PC-9 (cell line): ENCODE data around the gene SH3PXD2A. TPM values are rescaled to one million over a fixed set of nuclear protein-coding genes. Genes with fewer than 3 reads are reported as not detected.

Experiments used
- BruUV-seq: library from RNA; stranded (reverse); fragments of 400-500 nt; replicated peaks from 2 replicates; lab custom pipeline; 2021; lab: Mats Ljungman, UMichigan
- CTCF ChIA-PET: fragments of 300-600 bp; sonication (Branson Sonifier 250); formaldehyde crosslinking; loops from one replicate; lab custom pipeline; 2022; ENCODE audit warnings: antibody characterized with exemption; lab: Charles Lee
- POLR2A ChIA-PET: fragments of 300-600 bp; sonication (Branson Sonifier 250); formaldehyde crosslinking; loops from one replicate; lab custom pipeline; 2022; ENCODE audit warnings: antibody characterized with exemption; ENCODE audit not compliant: unreplicated experiment; lab: Charles Lee
- DNase-seq, 2 experiments: peaks; one replicate each; pipeline versions ENCODE4 v3.0.0 to v3.0.0-alpha.2; 2015 to 2022; ENCODE audit warnings: mixed read lengths in 1 of 2
- H2AFZ ChIP-seq: fragments of 200-600 bp; sonication (generic); 2 replicates; pipeline ENCODE4 v1.8.1; 2017; ENCODE audit warnings: antibody characterized with exemption
- H3F3A ChIP-seq: fragments of 200-600 bp; sonication (generic); 2 replicates; pipeline ENCODE4 v1.8.1; 2017; ENCODE audit warnings: antibody characterized with exemption, mild to moderate bottlenecking, low read depth; ENCODE audit not compliant: insufficient read depth
- H3K27ac ChIP-seq: fragments of 200-600 bp; sonication (generic); 2 replicates; pipeline ENCODE4 v1.6.1; 2016; ENCODE audit warnings: mixed run types
- H3K27me3 ChIP-seq: fragments of 200-600 bp; sonication (generic); 2 replicates; pipeline ENCODE4 v1.6.1; 2016; ENCODE audit warnings: low read depth, mixed run types; ENCODE audit not compliant: insufficient read depth
- H3K36me3 ChIP-seq: fragments of 200-600 bp; sonication (generic); 2 replicates; pipeline ENCODE4 v1.6.1; 2016; ENCODE audit warnings: low read depth, mixed run types
- H3K4me1 ChIP-seq: fragments of 200-600 bp; sonication (generic); replicated peaks from 2 replicates; pipeline ENCODE4 v1.6.1; 2016; ENCODE audit warnings: mixed run types; ENCODE audit not compliant: insufficient read depth
- H3K4me2 ChIP-seq: fragments of 200-600 bp; sonication (generic); 2 replicates; pipeline ENCODE4 v1.6.1; 2017; ENCODE audit warnings: mixed run types
- H3K4me3 ChIP-seq: fragments of 200-600 bp; sonication (generic); 2 replicates; pipeline ENCODE4 v1.6.1; 2016; ENCODE audit warnings: mixed run types
- H3K79me2 ChIP-seq: fragments of 200-600 bp; sonication (generic); 2 replicates; pipeline ENCODE4 v1.6.1; 2017; ENCODE audit warnings: low read depth, mixed run types
- H3K9me2 ChIP-seq: fragments of 200-600 bp; sonication (generic); 2 replicates; pipeline ENCODE4 v1.8.1; 2017; ENCODE audit warnings: mild to moderate bottlenecking; ENCODE audit not compliant: insufficient read depth
- H3K9me3 ChIP-seq: fragments of 200-600 bp; sonication (generic); 2 replicates; pipeline ENCODE4 v1.8.1; 2016; ENCODE audit warnings: low read depth; ENCODE audit not compliant: insufficient read depth
- H4K20me1 ChIP-seq: fragments of 200-600 bp; sonication (generic); 2 replicates; pipeline ENCODE4 v1.8.1; 2017; ENCODE audit not compliant: insufficient read depth
- EZH2 ChIP-seq: fragments of 200-600 bp; sonication (generic); IDR thresholded peaks from 2 replicates; pipeline ENCODE4 v1.8.0; 2017; ENCODE audit warnings: antibody characterized with exemption, low read depth
- intact Hi-C: fragments of 100-400 bp; cut with micrococcal nuclease; formaldehyde crosslinking; loops from one replicate; pipeline ENCODE4 v1.10.0; 2022; ENCODE audit not compliant: unreplicated experiment
- total RNA-seq: library from RNA; stranded (reverse); gene quantifications from 2 replicates; pipeline ENCODE4 v1.2.3, GENCODE V29; 2021
- TF ChIP-seq, protein P1 (sequence below): fragments of 200-600 bp; sonication (generic); conservative IDR thresholded peaks from 2 replicates; pipeline ENCODE4 v1.6.1; 2017; ENCODE audit warnings: mixed run types, antibody characterized with exemption, mild to moderate bottlenecking, moderate library complexity

Gene SH3PXD2A
- total RNA-seq, 1 experiment from 2014 or later, result 12.5 TPM

DNA sequence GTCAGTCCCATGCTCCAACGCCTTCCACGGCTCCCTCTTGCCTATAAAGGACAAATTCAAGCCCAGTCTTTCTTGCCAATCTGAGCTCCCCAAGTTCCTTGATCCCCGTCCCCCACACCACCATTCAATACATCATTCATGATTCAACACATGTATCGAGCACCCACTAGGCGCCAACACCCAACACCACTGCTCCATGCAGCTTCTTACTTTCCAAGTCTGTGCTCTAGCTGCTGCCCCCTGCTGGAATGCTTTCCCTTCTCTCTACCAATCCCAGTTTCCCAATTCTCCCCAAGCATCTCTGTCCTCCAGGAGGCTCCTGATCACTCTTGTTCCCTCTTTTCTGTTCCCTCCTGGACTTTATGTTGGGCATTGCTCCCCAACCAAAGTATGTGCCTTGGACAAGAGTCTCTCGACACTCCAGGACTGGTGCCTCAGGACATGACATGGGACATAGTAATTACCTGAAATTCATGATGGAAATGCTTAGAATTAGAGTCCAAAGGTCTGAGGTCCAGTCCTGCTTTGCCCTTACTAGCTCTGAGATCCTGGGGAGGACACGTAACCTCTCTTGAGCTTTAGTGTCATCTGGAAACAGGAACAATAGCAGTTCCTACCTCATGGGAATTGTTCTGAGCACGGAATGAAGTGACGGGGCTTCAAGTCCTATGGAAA lies 189.2 kb downstream of the SH3PXD2A start:
- intact Hi-C loops, result no loop called here
- Histone ChIP-seq H3K4me3 (no peak overlapping the region), H3K4me1 (no peaks in the 10 kb centered on the region), H3K79me2 (no peaks in the 10 kb centered on the region), H3K27ac (no peak overlapping the region), H4K20me1 (no peaks in the 10 kb centered on the region), H2AFZ (no peak overlapping the region), H3K9me2 (no peaks in the 10 kb centered on the region), H3K27me3 (no peaks in the 10 kb centered on the region), H3K9me3 (no peaks in the 10 kb centered on the region), H3F3A (no peaks in the 10 kb centered on the region), H3K4me2 (no peak overlapping the region), H3K36me3 (no peaks in the 10 kb centered on the region)
- no peak for DNase-seq
- POLR2A ChIA-PET, result no interaction called here
- TF ChIP-seq, protein P1, sequence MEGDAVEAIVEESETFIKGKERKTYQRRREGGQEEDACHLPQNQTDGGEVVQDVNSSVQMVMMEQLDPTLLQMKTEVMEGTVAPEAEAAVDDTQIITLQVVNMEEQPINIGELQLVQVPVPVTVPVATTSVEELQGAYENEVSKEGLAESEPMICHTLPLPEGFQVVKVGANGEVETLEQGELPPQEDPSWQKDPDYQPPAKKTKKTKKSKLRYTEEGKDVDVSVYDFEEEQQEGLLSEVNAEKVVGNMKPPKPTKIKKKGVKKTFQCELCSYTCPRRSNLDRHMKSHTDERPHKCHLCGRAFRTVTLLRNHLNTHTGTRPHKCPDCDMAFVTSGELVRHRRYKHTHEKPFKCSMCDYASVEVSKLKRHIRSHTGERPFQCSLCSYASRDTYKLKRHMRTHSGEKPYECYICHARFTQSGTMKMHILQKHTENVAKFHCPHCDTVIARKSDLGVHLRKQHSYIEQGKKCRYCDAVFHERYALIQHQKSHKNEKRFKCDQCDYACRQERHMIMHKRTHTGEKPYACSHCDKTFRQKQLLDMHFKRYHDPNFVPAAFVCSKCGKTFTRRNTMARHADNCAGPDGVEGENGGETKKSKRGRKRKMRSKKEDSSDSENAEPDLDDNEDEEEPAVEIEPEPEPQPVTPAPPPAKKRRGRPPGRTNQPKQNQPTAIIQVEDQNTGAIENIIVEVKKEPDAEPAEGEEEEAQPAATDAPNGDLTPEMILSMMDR, result no peak; the same call in 1 of the 2 replicates
- no peak for TF ChIP-seq EZH2
- CTCF ChIA-PET, result no interaction called here
- BruUV-seq, result no TSS peak

- POLR2A ChIA-PET, result no interaction called here
- no peaks in the 10 kb centered on the region for H3K36me3 ChIP-seq
- no peak overlapping the region for H3K4me3 ChIP-seq
- TF ChIP-seq, protein P1, result no peak
- no peak for TF ChIP-seq EZH2
- H4K20me1 ChIP-seq, result no peaks in the 10 kb centered on the region
- H3K4me2 ChIP-seq, result no peak overlapping the region
- no peak overlapping the region for H3K27ac ChIP-seq
- intact Hi-C loops, result no loop called here
- no peaks in the 10 kb centered on the region for H3K4me1 ChIP-seq
- no peaks in the 10 kb centered on the region for H3K27me3 ChIP-seq
- no peaks in the 10 kb centered on the region for H3K79me2 ChIP-seq
- no TSS peak for BruUV-seq
- no peaks in the 10 kb centered on the region for H3F3A ChIP-seq
- no peak for DNase-seq
- no peaks in the 10 kb centered on the region for H3K9me2 ChIP-seq
- CTCF ChIA-PET, result no interaction called here
- no peaks in the 10 kb centered on the region for H3K9me3 ChIP-seq
- H2AFZ ChIP-seq, result no peak overlapping the region
Measured at GRCh38 chr10:103665162-103665889, 190.1 kb downstream of the SH3PXD2A start.

DNA sequence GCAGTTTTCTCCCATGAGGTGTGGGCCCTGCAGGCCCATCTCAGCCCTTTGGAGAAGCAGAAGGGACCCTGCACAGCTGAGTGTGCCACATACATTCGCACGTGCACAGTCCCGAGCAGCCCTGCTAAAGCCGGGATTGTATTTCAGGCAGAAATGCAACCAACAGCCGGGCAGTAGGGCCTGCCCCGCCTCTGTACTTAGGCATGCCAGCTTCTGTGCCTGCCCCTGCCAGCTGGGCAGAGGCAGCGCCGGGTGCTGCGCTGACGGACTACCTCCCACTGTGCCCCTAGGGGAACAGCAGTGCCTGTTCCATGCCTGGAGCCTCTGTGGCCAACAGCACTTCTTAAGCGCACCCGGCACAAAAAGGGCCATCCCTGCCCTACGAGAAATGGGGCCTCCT lies 191.6 kb downstream of the SH3PXD2A start:
- no peaks in the 10 kb centered on the region for H3K79me2 ChIP-seq
- no TSS peak for BruUV-seq
- H3K4me2 ChIP-seq, result no peak overlapping the region

More for the DNA sequence above, 191.6 kb downstream of the SH3PXD2A start:
- Histone ChIP-seq H3K9me3 (no peaks in the 10 kb centered on the region), H3K27ac (no peak overlapping the region), H3K4me3 (no peak overlapping the region), H3K4me1 (no peaks in the 10 kb centered on the region), H3F3A (no peaks in the 10 kb centered on the region), H3K36me3 (no peaks in the 10 kb centered on the region), H3K27me3 (no peaks in the 10 kb centered on the region), H3K9me2 (no peaks in the 10 kb centered on the region), H4K20me1 (no peaks in the 10 kb centered on the region), H2AFZ (no peak overlapping the region)
- ChIA-PET CTCF (no interaction called here), POLR2A (interaction anchor here (0.6 kb wide), 1 partner anchor 266 kb away, joined by 8 read pairs; no protein-coding TSS in a partner anchor)
- TF ChIP-seq, protein P1, result no peak
- TF ChIP-seq EZH2, result no peak
- intact Hi-C loops, result no loop called here
- DNase-seq, result no peak
